NCI-H2107 treated with DMSO at 0.1 percent for 48 hours (cell line): ENCODE measurements around the gene KMT2C.
"Not testable (repeated sequence)": the region's sequence is repeated elsewhere in the genome, so short reads cannot be mapped to it uniquely, and the experiment has no call there.

Experiments used
- DNase-seq: peaks from one replicate; lab custom pipeline; 2025; ENCODE audit not compliant: unreplicated experiment; lab: John Stamatoyannopoulos, UW

The KMT2C gene

DNA sequence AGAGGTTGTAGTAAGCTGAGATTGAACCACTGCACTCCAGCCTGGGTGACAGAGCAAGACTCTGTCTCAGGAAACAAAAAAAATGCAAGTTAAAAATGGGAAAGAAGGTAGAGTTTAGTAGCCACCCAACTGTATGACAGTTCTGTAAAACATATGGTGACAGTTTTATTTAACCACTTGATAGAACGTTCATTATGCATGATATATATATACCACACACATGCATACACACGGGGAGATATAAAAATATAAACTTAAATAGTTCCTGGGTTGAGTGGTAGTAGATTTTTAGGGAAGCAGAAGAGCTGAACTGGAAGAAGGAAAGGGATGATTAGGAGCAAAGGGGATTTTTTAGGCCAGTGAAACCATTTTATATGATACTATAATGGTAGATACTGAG lies 120.0 kb downstream of the KMT2C start:
- DNase-seq, result no peak

DNA sequence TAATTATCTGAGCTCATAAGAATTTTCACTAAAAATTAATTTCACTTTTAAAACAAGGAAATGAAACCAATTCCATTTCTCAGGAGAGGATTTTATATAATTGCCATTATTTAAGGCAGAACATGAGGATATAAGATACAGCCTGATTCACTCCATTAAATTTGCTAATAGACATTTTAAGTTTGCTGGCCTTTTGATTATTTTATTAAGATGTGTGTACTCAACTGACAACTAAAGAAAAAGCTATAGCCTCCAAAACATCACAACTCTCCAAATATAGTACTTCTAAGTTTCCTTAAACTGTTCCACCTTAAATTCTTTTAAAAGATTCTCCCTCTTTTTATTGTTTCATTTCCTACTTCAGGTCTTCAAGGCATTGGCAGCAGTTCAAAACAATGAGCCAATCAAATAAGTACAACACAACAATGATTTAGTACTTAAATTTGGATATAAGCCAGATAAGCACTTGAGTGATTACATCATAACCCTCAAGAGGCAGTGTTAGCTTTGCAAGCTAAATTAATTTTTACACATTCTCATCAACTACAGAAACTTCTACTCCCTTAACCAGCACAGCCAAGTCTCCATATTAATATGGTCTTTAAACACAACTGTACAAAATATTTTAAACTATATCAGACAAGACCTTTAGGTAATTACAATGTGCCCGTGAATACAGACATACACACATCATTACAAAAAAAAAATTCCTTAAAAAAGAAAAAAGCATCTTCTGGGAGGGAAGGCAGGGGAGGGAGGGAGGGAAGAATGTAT lies 121.8 kb downstream of the KMT2C start:
- peak; percentile 94 for DNase-seq

DNA sequence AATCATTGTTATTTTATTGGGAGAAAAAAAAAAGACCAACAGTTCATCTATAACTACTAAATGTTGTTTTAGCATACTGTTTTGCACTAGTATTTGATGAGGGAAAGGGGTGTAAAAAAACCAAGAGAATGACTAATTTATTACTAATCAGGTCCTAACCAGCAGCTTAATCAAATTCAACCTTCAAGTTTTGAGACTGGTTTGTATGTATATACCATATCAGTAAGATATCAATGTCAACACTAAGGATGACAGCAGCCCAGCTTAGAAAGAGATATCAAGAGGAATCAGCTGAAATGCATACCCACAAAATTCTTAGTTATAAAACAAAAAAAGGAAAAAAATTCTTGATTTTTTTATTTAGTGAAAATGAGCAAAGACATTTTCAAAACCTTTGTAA lies 122.6 kb downstream of the KMT2C start:
- DNase-seq, result no peak

DNA sequence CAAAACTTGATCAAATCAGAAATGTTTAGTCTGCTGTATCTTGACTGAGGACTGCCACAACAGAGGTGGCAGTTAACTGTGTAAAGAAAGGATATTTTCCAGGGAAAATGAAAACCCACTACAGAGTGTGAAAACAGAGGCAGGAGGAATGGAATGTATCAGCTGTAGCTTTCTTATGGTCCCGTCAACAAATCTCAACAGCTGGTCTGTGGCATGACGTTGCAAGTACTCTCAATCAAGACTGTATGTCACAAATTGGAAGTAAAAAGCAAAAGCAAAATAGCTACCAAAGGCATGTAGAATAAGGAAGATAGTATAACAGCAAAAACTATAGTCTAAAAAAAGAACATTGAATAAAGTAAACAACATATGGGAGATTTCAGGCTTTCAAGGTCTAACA lies 123.5 kb downstream of the KMT2C start:
- DNase-seq, result no peak

DNA sequence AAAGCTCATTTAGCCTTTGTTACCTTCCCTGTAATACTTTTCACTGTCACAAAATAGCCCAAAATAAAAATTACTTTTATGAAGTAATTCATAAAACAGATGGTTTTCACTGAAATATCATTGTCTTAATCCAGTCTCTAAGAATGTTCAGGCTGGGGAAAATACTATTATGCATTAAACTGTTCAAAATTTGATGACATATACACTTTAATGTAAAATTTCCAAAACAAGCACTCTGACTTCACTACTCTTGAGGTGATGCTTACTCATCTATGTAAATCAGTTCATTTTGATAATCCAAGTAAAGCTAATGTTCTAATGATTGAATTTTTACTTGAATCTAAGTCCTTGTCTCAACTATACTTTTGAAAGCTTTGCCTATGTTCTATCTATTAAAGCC lies 127.9 kb downstream of the KMT2C start:
- no peak for DNase-seq

DNA sequence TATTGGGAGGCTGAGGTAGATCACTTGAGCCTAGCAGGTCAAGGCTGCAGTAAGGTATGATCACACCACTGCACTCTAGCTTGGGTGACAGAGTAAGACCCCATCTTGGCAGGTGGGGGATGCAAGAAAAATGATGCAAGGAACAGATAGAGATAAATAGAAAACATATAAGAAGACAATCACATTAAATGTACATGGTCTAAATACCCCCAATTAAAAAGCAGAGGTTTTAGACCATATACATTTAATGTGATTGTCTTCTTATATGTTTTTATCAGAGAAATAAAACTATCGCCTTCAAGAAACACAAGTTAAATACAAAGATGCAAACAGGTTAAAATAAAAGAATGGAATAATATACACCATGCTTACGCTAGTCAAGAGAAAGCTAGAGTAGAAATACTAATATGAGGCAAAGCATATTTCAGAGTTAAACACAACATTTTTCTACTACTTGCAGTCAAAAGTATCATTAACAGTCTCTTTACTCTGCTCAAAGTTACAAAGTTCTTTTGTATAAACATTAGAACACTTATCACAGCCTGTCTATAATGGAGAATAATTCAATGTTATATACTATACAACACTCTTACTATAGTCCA lies 136.2 kb downstream of the KMT2C start:
- not testable (repeated sequence) for DNase-seq

DNA sequence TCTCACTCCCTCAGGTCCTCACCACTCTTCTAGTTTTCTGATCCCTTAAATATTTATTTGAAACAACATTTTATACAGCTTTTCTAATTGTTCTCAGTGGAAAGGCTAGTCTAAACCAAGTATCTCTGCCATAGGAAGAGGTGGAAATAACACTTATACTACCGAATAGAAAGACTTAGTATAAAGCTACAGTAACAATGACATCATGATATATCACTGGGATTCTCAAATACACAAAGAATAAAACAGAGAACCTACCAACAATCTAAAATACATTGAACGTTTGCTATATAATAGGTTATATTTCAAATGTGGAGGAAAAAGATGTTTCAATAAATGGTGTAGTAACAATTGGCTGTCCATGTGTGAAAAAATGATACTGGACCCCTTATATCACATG lies 142.9 kb downstream of the KMT2C start:
- no peak for DNase-seq

DNA sequence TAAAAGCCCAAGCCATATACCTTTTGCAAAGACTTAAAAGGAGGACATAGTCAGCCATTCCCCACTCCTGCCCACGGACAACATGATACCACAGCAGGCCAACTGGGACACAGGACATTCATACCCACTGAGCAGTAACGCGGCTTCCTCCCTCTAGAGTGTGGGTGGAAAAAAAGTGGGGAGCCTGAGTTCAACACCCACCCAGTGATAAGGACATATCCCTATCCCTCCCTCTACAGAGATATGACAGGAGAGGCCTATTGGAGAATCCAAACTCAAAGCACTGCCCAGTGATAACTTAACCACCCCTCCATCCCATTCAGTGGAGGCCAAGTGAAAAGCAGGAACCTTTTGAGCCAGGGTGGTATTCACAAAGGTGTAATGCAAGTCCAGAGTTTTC lies 148.8 kb downstream of the KMT2C start:
- not testable (repeated sequence) for DNase-seq

DNA sequence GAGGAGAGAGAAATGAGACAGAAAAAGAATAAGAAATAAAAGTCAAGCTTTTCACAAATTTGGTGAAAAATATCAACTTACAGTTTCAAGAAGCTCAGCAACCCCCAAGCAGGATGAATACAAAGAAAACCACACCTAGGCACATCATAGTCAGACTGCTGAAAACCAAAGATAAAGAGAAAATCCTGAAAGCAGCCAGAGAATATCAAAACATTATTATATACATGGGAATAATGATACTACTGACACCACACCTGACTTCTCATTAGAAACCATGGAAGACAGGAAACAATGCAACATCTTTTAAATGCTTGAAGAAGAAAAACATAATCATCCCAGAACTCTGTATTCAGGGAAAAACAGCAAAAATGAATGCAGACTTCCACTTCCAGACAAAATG lies 149.6 kb downstream of the KMT2C start:
- DNase-seq, result not testable (repeated sequence)

DNA sequence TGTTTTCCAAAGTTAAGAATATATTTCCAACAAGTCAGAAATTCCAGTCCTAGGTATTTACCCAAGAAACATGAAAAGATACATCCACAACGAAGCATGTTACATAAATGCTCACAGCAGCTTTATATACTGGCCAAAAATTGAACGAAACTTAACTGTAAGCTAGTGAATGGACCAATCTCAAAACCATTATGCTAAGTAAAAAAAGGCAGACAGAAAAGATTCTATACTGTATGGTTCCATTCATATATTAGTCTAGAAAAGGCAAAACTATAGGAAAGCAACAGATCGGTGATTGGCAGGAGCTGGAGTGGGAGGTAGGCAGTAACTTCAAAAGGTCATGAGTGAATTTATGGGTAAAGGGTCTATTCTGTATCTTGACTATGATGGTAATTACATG lies 150.8 kb downstream of the KMT2C start:
- not testable (repeated sequence) for DNase-seq

DNA sequence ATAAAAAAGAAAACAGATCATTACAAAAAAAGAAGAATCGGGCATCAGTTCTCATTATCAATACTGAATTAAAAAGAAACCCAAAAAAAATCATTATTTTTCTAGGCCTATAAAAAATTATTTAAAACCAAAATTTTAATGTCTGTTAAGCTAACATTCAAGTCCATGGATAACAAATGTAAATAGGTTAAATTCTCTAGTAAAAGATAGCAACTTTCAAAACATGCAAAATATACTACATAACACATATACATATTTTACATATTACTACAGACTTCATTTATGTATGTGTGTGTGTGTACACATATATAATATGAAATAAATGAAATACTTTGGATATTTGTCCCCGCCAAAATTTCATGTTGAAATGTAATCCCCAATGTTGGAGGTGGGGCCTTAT lies 158.1 kb downstream of the KMT2C start:
- not testable (repeated sequence) for DNase-seq

DNA sequence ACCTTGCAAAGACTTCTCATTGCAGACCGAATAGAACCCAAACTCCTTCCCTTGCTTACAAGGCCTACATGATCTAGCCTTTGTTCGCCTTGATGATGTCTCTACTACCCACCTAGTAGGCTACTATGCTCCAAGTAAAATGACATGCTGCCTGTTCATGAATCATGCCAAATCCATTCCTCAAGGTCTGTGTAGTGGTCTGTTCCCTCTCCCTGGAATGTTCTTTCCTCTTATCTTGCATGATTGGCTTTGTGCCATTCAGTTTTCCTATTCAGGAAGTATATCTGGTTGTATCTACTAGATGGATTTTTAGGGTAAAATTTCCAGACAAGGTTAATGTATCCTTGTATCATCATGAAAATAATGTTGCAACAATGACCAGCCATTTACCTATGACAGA lies 165.4 kb downstream of the KMT2C start:
- not testable (repeated sequence) for DNase-seq

DNA sequence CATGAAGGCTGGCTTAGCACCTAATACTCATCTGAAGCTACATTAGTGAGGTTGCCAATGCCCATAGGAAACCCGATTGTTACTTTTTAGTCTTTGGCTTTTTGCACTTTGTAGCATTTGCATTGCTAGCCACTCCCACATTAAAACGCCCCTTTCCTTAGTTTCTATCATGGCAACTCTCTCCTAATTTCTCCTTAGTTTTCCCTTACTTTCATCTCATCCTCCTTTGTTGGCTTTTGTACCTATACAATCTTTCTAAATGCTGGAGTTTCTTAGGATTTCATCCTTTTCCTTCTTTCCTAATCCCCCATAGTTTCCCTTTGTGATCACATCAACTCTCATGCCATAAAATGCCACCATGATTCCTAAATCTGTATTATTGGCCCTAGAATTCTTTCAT lies 168.9 kb downstream of the KMT2C start:
- not testable (repeated sequence) for DNase-seq

DNA sequence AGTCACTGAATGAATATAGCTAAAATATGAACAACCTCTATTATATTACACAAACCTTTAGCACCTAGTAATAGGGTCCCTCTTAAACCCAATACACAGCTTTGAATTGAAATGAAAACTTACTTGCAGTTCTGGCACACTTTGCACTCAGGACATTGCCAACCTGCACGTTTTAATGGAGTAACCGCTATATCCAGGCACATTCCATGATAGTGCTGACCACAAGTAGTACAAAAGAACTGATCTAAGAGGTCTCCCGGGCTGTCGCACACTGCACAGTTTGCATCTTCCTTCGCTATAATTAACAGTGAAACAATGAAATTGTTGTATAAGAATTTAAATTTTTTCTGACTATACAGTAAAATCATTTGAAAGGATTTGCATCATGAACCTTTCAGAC lies 170.9 kb downstream of the KMT2C start:
- DNase-seq, result not testable (repeated sequence)

DNA sequence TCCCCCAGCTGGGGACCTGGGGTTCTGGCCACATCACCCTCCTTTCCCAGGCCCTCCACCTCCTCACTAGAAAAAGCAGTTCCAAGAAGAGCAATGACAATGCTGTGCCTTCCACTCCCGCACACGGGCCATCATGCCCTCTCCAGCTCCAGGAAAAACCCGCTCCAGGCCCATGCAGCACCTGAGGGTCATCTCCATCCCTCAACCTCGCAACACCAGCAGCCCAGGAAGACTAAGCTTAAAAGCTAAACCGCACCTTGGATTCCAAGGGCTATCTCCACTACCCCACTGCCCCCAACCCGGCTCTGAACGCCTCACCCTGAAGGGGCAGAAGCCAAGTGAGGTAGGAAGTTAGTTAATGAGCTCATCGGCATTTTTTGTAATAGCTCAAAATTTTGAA lies 173.7 kb downstream of the KMT2C start:
- not testable (repeated sequence) for DNase-seq

DNA sequence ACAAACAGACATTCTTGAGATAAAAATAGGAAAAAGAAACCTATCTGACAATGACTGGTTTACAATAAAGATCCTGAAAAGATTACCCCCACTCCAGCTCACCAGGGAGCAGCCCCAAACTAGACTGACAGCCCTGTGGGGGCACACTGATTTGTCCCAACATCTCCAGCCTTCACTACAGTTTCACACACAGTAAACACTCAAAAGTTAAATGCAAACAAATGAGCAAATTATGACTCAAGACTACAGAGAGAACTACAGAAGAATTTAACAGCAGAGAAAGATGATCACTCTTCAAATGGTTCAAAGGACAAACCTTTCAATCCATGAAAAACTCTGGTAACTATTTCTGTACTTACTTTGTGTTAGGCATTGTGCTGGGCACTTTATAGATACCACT lies 176.2 kb downstream of the KMT2C start:
- not testable (repeated sequence) for DNase-seq

DNA sequence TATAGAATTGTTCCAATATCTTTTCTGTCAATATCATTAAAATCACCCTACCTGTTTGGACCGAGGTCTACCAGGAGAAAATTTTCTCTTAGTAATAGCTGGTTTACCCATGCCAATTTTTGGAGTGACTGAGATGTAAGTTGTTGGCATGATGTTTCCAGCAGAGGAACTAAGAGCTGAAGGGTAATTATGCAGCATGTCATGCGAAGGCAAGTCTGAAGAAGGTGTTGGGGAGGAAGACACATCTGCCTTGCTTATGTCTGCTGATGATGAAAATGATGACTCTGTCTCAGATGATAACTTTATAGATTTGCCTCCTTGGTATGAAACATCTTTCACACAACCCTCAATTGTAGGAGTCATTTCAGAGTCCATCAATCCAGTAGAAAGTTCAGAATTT lies 188.0 kb downstream of the KMT2C start:
- DNase-seq, result not testable (repeated sequence)

DNA sequence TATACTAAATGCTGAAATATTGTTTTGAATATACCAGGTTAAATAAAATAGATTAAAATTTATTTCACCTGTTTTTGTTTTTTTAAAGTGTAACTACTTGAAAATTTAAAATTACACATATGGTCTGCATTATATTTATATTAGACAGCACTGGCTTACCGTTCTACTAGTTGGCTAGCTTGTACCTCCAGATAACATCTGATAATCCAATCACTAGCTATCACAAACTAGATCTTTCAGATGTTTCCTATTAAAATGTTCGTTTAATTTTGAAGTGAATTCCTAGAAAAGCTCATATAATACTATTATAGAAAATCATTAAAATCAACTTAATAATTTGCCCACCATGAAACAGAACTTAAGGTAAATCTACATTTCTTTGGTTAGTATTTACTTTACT lies 190.4 kb downstream of the KMT2C start:
- not testable (repeated sequence) for DNase-seq

DNA sequence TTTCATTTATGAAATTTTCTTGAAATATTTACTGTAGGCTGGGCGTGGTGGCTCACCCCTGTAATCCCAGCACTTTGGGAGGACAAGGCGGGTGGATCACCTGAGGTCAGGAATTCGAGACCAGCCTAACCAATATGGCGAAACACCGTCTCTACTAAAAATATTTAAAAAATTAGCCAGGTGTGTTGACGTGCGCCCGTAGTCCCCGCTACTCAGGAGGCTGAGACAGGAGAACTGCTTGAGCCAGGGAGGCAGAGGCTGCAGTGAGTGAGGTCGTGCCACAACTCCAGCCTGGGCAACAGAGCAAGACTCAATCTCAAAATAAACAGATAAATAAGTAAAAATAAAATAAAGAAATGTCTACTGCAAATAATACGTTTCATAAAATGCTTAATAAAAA lies 192.3 kb downstream of the KMT2C start:
- DNase-seq, result not testable (repeated sequence)

DNA sequence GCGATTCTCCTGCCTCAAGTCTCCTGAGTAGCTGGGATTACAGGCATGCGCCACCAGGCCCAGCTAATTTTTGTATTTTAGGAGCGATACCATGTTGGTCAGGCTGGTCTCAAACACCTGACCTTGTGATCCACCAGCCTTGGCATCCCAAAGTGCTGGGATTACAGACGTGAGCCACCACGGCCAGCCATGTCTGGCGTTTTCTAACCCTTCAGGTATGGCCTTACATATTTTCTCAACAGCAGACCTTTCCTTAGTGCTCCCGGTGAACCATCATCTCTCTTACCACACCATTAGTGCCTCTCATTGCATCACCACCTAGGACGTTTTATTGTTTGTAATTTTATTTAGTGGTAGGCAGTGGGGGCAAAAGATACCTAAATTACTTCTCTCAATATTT lies 194.5 kb downstream of the KMT2C start:
- not testable (repeated sequence) for DNase-seq

DNA sequence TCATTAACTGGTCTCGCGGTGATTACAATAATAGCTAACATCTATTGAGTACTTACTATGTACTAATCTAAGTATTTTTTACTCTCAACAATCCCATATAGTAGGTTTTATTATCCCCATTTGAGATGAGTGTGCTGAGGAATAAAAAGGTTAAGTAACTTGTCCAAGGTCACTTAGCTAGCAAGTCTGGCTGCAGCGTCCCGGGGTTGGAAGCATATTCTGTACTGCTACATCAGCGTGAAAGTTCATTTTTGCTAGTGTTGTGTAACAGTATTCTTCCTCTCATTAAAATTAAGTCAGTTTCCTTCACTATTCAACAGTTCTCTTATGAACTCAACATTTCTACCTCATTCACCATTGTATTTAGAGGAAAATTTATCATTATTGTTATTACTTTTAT lies 199.5 kb downstream of the KMT2C start:
- DNase-seq, result not testable (repeated sequence)

DNA sequence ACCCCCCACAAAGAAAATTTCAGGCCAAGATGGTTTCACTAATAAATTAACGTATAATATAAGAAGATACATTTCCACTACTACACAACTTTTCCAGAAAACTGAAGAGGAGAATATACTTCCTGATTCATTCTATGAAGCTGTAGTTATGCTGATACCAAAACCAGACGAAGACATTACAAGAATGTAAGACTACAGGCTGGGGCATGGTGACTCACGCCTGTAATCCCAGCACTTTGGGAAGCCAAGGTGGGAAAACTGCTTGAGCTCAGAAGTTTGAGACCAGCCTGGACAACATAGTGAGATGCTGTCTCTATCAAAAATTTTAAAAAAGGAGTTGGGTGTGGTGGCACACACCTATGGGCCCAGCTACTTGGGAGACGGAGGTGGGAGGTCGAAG lies 201.4 kb downstream of the KMT2C start:
- DNase-seq, result not testable (repeated sequence)

DNA sequence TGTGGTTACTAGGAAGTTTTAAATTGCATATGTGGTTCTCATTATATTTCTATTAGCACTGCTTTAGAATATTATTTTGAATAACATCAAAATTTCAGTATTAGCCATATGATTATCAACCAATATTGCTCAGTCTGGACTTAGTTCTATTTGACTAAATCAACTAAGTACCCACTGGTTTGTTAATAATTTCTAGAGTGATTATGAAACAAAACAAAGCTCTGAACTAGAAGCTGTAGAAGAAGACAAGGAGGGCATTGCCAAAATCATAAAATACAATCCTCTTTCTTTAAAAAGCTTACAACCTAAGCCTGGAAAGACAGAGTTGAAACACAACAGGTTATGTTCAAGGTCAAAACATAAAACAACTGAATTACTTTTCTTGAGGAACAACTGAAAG lies 204.7 kb downstream of the KMT2C start:
- no peak for DNase-seq
